NCI-H1930 (cell line): ENCODE measurements around the gene FHIT.

Source experiments
- DNase-seq, 2 experiments: peaks; one replicate each; lab custom pipeline; 2025; lab: John Stamatoyannopoulos, UW

Gene FHIT

GRCh38 chr3:61169621-61170251 is 81.5 kb downstream of the FHIT start:
- no peak for DNase-seq

DNA sequence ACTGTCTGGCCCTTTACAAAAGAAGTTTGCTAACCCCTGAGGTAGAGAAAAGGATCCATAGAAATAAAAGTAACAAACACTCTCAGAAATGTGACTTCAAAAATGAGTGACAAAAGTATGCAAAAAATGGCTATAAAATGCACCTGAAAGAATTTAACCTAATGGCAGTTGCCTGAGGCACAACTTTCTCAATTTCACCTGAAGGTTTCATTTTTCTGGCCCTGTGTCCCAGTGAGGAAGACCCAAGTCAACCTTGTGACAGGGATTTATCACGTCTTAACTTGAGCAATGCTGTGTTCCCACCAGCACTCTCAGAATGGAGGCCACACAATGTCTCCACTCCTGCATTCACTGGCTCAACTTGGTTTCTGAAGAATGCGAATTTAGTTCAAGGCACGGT is 83.0 kb downstream of the FHIT start:
- DNase-seq, result no peak

- no peak for DNase-seq
Measured at GRCh38 chr3:61162965-61163364, 88.3 kb downstream of the FHIT start.

GRCh38 chr3:61158667-61159066 is 92.6 kb downstream of the FHIT start:
- no peak for DNase-seq

DNA sequence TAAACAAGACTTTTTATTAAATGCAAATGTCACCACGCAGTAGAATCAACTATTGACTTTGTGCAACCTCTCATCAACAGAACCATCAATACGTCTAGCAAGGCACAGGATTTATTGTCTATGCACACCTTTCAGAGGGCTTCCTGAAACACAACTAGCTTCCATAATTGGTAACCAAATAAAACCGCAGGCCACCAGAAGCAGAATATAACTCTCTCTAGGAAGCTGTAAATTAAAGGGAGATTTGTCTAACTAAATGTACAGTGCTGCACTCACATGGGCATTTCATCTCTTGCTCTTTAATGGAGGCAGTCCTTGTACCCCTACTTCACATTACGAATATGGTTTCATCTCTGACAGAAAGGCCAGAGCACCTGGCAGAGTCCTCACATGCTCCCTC is 93.0 kb downstream of the FHIT start:
- peak in 1 of 2 experiments; percentile 45 for DNase-seq

DNA sequence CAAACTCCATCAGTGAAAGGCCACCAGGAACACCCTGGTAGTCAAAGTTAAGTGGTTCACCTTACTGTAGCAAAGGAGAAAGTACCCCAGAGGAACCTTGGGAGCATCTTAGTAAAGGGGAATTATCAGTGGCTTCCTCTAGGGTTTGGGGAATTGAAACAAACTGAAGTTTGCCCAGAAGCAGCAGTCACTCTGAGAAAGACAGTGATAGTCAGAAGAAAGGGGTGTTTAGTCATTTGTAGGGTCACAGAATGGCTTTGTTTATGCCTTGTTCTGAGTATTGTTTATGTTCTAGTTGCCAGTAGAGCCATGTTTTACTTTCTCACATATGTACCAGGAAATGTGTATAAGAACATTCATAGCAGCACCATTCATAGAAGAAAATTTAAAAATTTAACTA is 93.8 kb downstream of the FHIT start:
- no peak for DNase-seq

DNA sequence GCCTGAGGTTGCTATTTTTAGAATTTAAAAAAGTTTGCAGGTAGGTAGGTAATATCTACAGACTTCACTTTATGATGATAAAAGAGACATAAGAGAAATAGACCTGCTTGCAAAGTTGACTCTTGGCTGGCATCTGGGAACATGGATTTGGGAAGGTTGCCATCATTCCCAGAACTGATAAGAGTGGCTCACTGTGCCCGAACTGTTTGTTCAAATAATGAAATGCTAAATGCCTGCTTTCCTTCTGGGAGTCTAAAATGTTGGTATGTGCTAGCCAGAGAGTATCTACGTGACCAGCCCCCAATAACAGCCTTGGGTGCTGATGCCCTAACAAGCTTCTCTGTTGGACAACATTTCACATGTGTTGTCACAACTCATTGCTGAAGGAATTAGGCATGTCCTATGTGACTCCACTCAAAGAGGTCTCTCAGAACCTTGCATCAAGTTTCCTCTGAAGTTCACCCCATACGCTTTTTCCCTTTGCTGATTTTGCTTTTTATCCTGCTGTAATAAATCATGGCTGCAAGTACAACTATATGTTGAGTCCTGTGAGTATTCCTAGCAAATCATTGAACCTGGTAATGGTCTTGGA is 95.5 kb downstream of the FHIT start:
- DNase-seq, result no peak

GRCh38 chr3:61154457-61155198 is 96.6 kb downstream of the FHIT start:
- no peak for DNase-seq

GRCh38 chr3:61152071-61152470 is 99.2 kb downstream of the FHIT start:
- DNase-seq, result no peak

GRCh38 chr3:61149236-61149635 is 102.0 kb downstream of the FHIT start:
- DNase-seq, result no peak

- DNase-seq, result no peak
Measured at GRCh38 chr3:61146010-61146890, 105.0 kb downstream of the FHIT start.

DNA sequence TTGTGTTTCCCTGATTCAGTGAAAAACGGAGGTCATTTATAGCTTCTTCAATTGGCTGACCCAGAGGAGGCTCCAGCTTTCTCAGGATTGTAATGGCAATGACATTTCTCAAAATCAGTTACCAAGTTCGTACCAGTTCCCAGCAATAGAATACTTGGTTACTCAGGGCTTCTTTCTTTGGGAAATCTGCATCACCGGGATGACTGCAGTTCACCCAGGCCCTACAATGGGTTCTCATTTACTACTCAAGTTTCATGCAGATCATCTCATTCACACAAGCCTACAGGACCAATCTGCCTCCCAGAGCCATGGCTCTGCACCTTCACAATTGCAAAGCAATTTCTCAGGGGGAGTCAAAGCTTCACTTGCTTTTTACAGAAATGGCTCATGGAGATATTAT is 109.6 kb downstream of the FHIT start:
- no peak for DNase-seq

DNA sequence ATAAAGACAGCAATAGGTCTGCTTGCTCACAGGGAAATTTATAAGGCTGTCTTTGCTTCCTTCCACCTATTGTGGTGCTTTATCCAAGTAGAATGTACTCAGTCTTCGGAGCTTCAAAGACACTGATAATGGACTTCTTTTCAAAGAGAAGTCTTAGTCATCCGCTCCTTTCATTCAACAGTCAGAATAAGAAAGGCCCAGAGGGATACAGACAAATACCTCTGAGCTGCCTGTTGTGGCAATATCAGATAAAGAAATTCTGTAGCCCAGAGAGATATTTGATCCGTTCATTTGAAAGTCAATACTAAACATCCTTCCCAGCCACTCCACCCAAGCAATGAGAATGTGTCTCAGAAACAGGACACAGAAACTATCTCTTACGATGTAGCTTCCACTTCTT is 110.0 kb downstream of the FHIT start:
- no peak for DNase-seq

- DNase-seq, result no peak
Measured at GRCh38 chr3:61139686-61140085, 111.6 kb downstream of the FHIT start.

DNA sequence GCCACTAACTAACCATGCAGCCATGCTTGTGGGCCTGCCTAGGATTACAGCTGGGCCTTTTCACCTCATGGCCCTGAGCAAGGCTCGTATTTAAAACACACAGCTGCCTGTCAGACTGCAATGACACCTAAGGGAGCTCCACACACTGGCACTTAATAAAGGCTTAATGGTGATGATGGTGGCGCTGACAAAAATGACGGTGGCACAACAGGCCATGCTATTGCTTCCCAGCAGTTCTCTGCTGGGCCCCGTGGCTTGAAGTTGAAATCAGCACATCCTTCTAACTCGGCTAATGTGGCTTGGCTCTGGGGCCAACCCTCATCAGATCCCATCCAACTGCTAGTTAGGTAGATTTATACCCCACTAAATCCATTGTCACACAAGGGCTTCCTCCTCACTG is 112.9 kb downstream of the FHIT start:
- DNase-seq, result no peak

DNA sequence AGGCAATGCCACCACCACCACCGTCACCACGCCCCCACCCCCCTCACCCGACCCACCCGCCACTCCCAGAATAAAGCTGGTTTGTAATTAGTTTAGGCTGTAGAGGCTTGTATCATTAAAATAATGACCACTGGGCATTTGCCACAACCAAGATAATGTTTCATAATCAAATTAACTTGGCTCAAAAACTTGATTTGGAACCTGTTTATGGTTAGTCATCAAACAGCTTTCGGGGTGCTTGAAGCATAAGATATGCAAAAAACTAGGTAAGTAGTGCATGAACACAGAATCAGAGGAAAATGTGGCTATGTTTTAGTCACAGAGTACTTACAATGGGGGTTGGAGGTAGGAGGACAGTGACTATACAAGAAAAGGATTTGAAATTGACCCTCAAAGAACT is 115.1 kb downstream of the FHIT start:
- no peak for DNase-seq

DNA sequence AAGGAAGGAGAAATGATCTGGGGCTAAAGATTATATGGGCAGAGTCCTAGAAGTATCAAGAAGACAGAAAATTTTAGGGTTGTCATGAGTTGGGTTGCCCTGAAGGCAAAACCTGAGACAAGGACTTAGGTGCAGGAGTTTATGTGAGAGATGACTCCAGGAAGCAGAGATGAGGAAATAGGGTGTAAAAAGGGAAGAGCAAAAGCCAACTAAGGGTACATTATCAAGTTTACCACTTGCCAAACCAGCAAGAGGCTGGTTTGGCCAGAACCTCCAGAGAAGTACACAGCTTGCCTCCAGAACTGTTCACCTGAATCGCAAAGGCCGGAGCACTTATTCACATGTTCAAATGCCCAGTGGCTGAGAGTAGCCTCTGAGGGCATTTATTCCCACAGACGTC is 116.7 kb downstream of the FHIT start:
- no peak for DNase-seq

- no peak for DNase-seq
Measured at GRCh38 chr3:61132062-61132461, 119.2 kb downstream of the FHIT start.

DNA sequence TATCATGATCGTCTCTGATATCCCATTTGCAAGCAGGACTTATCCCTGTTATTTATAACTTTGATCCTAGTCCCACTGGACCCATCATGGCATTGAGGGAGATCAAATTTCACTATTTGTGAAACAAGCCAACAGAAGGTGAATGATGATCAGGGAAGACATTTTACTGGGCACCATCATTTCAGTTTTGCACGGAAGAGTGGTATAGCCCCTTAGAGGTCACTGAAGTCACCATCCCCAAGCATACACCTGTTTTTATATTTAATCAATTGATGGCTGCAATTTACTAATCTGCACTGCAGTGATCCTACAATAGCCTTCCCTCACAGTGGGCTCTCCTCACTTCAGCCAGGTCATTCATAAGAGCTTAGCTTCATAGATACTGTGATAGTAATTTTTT is 132.4 kb downstream of the FHIT start:
- no peak for DNase-seq

DNA sequence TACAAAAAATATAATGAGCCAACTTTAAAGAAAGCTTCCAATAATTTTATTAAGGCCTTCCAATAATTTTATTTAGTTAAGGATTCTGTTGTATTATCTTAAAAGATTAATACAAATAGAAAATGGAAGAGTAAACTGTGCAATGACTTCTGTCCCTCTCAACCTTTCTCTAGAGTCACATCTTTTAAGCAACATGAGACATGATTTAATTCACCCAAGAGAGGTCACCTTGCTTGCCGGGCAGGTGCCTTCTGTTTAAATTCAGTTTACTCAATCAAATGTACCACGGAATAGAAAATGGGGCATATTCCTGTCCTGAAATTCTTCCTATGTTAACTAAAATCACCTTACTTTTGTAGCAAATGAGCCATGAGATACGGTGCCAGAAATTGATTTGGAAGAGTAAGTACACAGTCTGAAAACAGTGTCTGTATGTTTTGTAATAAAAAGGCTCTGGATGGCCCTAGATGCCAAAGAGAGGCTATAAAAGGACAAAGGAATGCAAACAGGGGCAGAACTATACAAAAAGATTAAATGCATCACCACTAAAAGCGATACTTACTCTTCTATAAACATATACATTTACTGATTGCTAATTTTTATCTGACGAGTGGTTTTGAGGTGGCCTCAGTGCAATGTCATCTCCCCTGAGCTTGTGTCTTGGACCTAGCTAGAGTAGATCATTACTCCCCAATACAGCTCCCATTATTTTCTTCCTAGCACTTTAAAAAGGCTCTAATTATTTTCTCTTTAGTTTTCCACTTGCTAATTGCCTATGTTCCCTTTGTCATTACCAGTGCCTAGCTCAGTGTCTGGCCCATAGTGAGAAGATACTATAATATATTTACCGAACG is 134.0 kb downstream of the FHIT start:
- DNase-seq, result peak; percentile 22 to 26

- no peak for DNase-seq
Measured at GRCh38 chr3:61114316-61114953, 136.8 kb downstream of the FHIT start.
